NCI-H1417 treated with DMSO at 0.1 percent for 48 hours (cell line): ENCODE data around the gene ITPR3.
A peak's percentile ranks its signal among the peaks of the same experiment; 100 is the strongest.
"Not testable (repeated sequence)": the region's sequence is repeated elsewhere in the genome, so short reads cannot be mapped to it uniquely, and the experiment has no call there.

Experiments
- DNase-seq: peaks from one replicate; lab custom pipeline; 2025; lab: John Stamatoyannopoulos, UW

Gene ITPR3

DNA sequence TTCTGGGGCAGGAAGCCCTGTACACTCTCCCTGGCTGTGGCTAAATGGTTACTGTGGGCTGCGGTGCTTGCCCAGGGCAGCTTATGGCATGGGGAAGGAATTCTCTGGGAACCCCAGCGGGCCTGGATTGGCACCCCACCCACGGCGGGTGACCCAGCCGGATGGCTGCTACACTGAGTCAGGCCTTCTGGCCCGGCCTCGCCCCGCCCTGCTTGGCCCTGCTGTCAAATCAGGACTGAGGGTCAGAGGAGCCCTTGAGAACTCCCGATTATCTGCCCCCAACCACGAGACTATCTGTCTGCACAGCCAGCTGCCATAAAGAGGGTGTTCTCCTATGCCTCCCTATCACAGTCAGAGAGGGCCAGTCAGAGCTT lies 7.3 kb upstream of the ITPR3 start:
- DNase-seq: no peak

DNA sequence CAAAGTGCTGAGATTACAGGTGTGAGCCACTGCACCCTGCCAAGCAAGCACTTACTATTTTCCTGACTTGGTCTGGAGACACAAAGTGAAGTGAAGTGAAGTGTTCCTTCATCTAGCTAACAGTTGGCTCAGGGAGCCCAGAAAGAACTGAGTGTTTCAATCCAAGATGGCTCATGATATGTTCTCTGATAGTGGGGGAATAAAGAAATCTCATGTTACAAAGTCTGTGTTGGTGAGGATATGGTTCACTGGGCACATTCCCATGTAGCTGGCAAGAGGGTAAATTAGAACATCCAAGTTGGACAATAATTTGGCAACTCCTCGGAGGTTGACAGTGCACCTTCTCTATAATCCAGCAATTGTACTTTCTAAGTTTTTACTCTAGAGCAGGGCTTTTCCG lies 5.0 kb upstream of the ITPR3 start:
- no peak for DNase-seq

DNA sequence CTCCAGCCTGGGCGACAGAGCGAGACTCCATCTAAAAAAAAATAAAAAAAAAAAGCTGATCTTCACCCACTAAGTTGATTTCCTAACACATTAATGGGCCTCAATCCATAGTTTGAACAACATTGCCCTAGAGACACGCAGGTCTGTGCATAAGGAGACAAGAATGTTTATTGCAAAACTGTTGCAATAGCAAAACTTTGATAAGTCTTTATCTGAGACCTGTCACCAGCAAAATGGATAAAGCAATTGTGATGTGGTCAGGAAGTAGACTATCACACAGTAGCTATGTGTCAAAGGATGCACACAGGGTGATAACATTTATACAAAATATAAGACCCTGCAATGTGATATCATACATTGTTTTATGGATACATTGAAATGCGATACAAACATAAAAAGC lies 4.2 kb upstream of the ITPR3 start:
- DNase-seq: no peak

DNA sequence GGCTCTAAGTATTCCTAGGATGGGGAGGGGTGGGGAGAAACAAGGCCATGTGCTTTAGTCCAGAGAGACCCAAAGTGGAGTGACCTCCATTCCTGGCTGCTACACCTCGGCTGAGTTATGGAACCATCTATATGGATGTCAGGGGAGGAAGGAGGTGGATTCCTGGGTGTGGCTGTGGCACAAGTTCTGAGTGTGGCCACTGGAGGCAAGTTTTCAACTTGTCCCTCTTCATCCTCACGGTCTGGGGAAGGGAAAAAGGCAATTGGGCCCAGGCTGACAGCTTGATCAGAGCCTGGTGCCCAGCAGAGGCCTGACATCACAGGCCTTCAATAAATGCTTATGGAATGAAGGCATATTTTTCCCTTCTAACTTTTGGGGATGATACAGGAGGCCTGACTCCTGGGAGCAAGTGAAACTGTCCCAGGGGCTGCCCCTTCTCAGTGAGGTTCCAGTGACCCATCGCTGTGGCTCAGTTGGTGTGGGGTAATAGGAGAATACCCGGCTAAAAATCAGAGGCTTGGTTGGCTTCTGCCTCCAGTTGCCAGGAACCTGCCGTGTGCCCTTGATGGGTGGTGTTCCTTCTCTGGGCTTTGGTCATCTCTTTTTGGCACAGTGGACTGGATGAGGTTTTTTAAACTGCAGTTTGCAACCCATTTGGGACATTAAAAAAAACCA lies 1.8 kb upstream of the ITPR3 start:
- no peak for DNase-seq

DNA sequence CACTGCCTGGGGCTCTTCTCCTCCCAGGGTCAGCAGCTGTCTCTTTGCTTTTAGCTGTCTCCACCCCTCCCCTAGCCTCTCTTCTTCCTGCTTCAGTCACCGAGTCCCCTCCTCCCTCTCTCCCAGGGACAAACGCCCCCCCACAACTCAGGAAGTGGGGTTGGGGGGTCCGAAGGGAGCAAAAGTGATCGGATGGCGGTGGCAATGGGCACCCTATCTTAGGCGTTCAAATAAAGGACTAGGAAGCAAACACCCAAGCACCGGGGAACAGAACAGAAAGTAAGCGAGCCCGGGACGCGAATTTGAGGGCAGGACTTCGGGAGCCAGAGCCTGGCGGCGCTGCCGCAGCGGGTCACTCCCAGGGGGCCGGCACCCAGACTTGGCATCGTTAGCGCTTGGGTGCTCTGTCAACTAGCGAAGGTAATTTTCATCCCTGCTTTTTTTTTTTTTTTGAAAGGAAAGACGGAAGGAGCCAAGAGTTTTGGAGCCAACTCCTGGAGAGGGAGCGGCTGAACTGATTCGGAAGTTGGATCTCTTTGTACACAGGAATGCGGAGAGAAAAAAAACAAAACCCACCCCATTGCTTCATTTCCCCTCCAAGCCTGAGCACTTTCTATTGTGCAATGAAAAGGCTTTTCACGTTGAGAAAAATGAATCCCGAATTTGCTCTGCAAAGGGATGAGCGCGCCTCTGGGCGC lies 815 bp upstream of the ITPR3 start:
- DNase-seq: no peak

DNA sequence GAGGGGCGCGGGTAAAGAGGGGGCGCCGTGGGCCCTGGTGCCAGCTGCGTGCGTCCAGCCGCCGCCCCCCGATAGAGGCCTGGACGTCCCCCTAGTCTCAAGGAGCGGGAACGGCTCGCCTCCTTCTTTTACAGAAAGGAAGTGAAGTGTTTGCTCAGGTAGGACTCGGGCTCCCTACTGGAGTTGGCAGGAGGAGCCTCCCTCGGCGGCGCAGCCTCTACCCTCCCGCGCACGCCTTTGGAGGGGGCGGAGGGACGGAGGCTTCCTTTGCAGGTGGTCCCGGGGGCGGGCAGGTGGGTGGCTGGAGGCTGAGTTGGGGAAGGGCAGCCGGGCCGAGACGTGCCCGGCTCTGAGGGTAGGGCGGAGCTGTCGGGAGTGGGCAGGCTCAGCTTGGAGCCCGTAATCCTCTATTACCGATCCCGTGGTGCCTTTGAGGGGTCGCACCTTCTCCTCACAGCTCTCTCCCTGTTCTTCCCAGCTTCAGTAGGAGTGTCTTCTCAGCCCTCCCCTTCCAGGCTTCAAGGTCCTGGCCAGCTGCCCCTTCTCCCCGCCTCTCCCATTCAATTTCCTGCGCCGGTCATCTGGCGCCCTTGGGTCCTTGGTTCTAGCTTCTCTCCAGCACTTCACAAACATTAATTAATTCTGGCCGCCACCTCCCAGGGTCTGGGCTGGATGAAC lies 728 bp downstream of the ITPR3 start:
- DNase-seq: no peak

DNA sequence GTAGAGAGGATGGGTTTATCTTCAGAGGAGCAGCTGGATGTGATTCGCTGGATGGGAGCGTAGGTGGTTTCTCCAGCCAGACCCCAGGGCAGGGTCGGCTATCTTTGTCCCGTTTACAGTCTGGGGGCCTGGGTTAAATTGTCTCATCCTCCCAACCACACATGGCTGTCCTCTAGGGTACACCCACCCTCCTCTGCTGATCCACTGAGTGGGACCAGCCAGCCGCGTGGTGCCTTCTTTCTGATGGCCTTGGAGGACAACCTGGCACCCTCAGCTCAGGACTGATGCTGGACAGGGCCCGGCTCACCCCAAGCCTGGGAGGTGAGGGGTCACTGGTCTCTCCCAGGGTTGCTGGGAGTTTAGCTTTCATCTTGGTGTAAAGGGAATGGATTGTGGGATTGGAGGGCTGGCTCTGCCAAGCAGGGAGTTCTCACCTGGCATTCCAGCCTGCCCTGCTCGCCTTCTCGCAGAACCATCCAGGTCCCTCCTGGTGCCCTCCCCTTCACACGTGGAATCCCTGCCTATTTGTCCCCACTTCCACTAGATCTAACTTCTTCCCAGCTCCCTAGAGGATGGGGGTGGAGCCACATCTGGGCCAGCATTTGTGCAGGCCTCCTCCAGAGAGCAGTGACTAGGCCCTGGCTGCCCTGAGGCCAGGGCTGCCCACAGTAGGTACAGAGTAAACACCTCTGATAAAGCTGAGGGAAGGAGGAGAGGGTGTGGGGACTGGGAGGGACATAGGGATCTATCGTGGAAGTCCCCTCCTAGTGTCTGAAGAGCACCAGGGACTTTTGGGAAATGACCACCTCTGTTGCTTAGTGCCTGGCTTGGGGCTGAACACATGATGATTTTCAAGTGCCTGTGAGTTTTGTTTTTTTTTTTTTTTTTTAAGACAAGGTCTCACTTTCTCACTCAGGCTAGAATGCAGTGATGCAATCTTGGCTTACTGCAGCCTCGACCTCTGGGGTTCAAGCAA lies 1.6 kb downstream of the ITPR3 start:
- DNase-seq: no peak

DNA sequence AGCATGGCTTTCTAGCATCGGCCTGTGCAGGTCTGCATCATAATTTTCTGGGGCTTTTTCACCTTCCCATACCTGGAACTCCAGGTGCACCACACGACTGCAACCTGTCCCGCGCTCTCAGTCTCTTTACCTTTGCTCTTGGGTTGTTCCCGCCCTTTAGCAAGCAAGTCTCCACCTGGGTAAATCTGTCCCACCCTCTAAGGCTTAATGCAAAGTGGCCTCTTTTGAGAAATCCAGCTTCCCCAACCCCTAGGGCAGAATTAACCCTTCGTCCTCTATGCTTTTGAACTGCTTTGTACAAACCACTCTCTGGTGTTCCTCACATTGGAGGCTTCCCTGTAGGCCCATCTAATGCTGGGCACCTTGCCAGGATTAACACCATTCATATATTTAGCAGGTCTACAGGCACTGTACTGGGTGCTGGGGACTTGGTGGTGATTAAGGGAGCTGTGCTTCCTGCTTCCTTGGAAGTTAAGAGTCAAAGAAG lies 2.8 kb downstream of the ITPR3 start:
- DNase-seq: no peak

DNA sequence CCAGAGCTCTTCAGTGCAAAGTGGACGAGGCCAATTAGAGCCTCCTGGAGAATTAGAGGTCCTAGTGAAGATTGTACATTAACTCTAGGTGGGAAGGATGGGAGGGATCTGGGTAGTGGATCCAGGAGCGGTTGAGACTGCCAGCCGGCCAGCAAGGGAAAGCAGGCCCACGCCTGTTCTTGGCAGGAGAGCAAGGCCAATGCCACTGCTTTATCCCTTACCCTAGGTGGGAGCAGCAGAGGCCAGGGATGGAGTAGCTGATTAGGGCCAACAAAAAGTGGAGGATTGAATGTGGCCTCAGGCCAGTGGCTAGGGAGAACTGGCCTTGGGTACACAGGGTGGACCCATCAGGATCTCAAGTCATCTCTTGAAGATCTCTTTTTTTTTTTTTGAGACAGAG lies 3.7 kb downstream of the ITPR3 start:
- no peak for DNase-seq

DNA sequence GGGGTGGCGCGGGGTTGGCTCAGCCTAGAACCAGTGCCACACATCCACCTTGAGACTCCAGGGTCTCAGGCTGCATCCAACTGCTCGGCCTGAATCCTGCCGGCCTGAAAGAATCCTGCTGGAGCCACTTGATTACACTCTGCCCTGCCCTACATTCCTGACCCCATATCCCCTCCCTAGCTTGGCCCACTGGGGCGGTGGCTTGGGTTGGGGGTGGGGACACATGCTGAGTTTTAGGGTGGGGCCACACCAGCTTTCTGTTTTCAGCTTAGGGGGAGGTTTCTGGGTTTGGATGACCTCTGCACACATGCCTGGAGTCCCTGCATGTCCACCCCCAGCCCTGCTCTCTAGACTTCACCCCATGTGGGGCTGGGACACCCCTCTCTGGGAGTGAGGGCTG lies 6.8 kb downstream of the ITPR3 start:
- no peak for DNase-seq

DNA sequence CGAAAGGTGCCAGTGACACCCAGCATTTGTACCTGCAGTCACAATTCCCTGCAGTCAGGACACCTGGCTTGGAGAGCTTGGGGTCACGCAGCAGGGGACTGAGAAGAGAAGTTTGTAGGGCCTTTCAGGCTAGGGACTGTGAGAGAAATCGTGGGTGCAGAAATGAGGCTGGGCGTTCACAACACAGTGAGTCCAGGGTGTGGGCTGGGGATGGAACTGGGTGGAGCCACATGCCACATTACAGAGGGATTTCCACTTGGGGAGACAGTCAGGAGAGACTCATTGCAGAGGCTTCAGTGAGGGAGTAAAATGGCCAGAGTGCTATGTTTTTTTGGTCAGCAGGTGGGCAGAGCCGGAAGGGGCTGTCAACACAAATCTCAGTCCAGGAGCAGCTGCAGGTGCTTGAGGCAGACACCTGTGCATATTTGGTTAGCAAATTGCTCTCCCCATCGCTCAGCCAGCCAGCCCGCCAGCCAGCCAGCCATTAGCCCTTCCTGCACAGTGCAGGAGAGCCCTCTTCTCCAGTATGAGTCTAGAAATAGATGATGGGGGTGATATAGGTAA lies 7.4 kb downstream of the ITPR3 start:
- DNase-seq: peak; percentile 81

DNA sequence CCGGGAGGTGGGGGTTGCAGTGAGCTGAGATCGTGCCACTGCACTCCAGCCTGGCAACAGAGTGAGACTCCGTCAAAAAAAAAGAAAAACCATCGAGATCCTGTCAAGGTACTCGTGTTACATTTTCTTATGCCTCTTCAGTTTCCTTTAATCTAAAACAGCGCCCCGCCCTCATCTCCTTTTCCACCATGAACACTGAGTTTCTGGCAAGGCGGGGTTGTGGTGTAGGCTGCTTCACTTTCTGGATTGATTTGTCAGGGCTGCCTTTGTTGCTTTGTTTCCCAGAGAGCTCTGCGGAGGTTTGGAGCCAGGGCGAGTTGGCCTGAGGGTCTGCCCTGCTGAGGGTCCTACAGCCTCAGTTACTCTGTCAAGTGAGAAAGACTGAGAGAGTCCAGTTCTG lies 8.9 kb downstream of the ITPR3 start:
- DNase-seq: no peak

DNA sequence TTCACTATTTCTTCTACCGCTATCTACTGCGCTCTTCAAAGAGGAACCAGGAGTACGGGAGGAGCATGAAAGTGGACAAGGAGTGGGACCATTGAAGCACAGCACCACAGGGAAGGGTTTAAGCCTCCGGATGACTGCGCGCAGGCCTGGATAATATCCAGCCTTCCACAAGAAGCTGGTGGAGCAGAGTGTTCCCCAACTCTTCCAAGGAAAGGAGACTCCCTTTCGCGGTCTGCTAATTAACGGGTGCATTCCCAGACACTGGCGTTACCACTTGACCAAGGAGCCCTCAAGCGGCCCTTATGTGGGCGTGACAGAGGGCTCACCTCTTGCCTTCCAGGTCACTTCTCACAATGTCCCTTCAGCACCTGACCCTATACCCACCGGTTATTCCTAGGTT lies 10.4 kb downstream of the ITPR3 start:
- DNase-seq: not testable (repeated sequence)

DNA sequence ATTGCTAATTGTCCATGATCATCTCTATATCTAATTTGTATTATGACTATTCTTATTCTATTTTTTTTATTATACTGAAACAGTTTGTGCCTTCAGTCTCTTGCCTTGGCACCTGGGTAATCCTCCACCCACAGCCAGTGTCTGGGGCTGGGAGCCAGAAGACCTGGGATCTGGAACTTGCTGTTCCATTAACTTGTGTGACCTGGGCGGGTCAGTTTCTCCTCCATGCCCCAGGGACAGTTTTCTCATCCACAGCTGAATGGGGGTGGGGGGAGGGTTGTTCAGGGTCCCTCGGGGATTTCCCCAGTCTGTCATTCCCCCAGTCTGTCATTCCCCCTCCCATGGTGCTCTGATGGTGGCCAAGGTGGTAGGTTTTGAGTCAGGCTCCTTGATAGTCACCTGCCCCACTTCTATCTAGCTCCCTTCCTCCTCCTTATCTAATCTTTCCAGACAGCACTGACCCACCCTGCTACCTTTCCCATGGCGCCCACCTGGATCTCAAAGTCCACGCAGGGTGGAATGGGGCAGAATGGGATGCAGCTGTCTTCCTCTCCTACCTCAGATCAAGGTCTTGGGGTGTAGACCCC lies 10.9 kb downstream of the ITPR3 start:
- no peak for DNase-seq

DNA sequence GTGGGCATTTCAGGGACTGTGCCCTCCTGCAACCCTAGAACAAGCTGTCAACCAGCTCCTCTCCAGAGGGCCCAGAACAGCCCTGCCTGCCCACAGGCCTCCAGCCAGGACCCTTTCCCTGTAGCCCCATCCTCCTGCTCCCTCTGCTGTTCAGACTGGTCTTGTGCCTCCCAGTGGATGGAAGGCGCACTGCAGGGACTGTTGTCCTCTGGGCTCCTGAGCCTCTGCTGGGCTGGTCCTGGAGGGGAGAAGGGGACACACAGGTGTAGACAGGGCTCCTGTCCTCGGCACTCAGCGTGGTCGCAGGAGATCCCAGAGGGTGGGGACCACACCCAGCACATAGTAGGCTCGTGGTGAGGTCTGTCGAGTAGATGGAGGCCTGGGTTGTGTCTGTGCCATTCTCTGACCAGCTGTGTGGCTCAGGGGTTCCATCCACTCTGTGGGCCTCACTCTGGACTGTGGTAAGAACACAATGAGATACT lies 11.5 kb downstream of the ITPR3 start:
- DNase-seq: no peak

DNA sequence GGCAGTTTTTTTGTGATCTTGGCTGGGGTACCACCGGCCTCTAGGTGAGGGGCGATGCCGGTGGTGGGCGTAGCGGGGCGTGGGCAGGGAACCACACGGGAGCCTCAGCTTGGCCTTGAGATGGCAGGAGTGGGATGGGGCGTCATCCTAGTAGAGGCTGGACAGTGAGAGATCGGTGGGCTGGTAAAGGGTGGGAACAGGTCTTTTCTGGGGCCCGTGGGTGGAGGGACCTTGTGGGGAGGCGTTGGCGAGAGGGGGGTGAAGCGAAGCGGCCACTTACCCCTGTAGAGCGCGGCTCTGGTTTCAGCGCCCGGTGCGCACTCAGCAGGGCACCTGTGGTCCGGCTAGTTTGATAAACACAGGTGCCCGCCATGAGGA lies 12.0 kb downstream of the ITPR3 start:
- no peak for DNase-seq

DNA sequence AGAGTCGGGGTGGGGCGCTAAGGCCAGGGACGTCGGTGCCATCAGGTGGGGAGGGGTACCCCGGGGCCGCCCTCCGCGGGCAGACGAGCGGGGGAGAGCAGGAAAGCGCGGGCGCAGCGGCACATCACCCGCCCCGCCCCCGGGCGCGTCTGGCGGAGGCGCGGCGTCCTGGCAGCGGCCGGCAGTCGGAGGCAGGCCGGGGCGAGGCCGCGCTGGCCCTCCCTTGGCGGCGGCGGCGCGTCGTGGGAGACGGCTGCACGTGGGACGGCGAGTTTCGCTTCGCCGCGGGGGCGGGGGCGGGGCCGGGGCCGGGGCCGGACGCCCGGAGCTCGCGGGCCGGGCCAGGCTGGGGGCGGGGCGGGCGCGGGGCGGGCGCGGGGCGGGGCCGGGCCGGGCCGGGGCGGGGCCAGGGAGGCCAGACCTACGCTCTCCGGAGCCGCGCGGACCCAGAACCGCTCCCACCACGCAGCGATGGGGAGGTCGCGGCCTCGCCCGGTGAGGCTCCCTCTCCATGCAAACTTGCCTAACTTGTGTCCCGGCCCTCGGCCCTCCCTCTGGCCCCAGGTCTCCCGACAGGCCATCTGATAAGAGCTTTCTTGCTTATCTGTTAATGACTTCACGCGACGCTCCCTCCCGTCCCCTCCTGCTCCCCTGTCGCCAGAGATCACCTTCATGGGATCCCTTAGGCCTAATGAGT lies 12.5 kb downstream of the ITPR3 start:
- DNase-seq: no peak

DNA sequence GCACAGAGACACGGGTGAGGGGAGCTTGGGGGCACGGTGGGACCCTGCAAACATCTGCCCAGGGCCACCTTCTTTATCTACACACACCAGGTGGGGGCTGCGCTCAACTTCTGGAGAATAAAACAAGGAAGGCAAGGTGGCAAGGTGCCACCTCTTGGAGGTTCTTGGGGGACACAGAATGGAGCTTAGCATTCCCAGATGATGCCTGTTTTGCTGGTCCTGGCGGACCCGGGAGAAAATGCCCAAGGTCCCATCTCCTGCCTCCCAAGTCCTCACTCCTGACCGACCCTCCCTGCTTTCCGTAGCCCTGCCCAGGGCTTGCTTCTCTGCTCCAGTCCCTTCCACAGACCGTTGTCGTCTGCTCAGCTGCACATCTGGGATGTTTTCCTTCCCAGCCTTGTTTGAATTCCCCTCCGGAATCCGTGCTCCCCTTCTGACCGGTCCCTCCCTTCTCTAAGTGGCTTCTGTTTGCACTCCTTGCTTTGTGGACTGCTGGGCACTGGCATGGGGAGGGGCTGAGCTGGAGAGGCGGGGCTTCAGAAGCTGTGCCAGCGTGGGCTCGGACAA lies 13.1 kb downstream of the ITPR3 start:
- no peak for DNase-seq

DNA sequence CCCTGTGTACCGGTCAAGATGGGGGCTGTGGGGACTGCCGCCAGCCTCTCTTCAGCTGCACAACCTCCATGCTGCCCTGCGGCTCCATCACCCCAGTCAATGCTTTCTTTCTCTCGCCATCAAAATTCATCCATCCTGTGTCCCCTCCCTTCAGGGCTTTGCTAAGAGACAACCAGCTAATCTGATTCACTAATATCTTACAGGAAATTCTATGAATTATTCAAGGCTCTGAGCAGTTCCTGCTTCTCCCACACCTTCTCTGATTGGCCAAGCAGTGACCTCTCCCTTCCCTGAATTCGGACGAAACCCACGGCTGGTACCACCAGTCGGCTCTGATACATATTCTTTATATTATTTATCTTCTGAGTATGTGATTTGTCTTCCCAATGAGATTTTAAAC lies 13.8 kb downstream of the ITPR3 start:
- DNase-seq: no peak

DNA sequence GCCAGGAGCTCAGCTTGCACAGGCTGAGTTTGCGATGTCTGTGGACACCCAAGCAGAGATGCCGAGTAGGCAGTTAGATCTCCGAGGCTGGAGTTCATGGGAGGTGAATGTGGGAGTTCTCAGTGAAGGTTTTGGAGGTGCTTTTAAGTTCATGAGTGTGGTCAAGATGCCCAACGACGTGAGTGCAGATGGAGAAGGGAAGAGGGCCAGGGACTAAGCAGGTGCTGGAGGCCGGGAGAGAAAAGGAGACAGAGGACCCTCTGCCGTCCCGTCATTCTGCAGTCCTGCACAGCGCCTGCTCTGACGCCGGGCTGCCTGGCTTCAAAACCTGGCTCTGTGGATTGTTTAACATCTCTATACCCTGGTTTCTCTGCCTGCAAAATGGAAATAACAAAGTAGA lies 15.5 kb downstream of the ITPR3 start:
- DNase-seq: no peak
